WTC11 (cell line): ENCODE results near the gene MYPN.

Experiments
- ESRRA ChIP-seq: sonication (generic); formaldehyde crosslinking; IDR thresholded peaks from 2 replicates; pipeline ENCODE4 v1.8.1; 2022; ENCODE audit warnings: mild to moderate bottlenecking, missing genetic modification reagents, borderline replicate concordance
- NR2C2 ChIP-seq: sonication (generic); formaldehyde crosslinking; IDR thresholded peaks from 2 replicates; pipeline ENCODE4 v1.8.0; 2022; ENCODE audit warnings: mild to moderate bottlenecking, missing genetic modification reagents
- SP1 ChIP-seq: sonication (generic); formaldehyde crosslinking; conservative IDR thresholded peaks from 2 replicates; pipeline ENCODE4 v1.8.1; 2022; ENCODE audit warnings: missing genetic modification reagents

GRCh38 chr10:68084469-68084868, 24.8 kb upstream of the MYPN start:
- TF ChIP-seq NR2C2 (CRISPR knock-in tag): no peak
- no peak for TF ChIP-seq ESRRA
- TF ChIP-seq SP1 (CRISPR knock-in tag): no peak
